ENCODE measurements around the gene PRR33. TPM values are rescaled to one million over a fixed set of nuclear protein-coding genes. Genes with fewer than 3 reads are reported as not detected.

PRR33 gene
- total and polyA plus RNA-seq, 2 experiments from 2014 or later = 0.29 TPM; not detected in 1

GRCh38 chr11:1928470-1928890 is 36.8 kb upstream of the PRR33 start:
- Histone ChIP-seq H3K36me3 (replicated peaks; ENCODE audit: insufficient read depth, low read depth) (no peaks in the 10 kb centered on the region), H3K79me2 (no peaks in the 10 kb centered on the region), H4K20me1 (ENCODE audit: insufficient read depth, poor library complexity, severe bottlenecking) (no peaks in the 10 kb centered on the region), H3K4me2 (no peak overlapping the region), H3K27ac (peak overlapping the region; percentile 92), H3K9me3 (ENCODE audit: low read depth) (no peaks in the 10 kb centered on the region), H3K27me3 (no peaks in the 10 kb centered on the region), H3K4me3 (no peak overlapping the region), H3K9me2 (replicated peaks; ENCODE audit: insufficient read depth) (no peaks in the 10 kb centered on the region), H3K4me1 (ENCODE audit: insufficient read depth) (peaks cover 46% of the 10 kb centered on the region), H2AFZ (no peak overlapping the region)
- no peak for DNase-seq (ENCODE audit: low spot score)
- TF ChIP-seq EZH2phosphoT487 (IDR thresholded peaks at IDR 0.05; ENCODE audit: low read depth, severe bottlenecking, unreplicated experiment) = no peak
- no peak for TF ChIP-seq EZH2 (IDR thresholded peaks at IDR 0.05; ENCODE audit: borderline replicate concordance)
- TF ChIP-seq CTCF (IDR thresholded peaks at IDR 0.05; ENCODE audit: poor library complexity) = no peak
- WGBS (ENCODE audit: low lambda C conversion rate, missing lambda C conversion rate) = 82% methylated on average over 10 of the region's 13 CpGs

- Histone ChIP-seq H3K36me3 (replicated peaks; ENCODE audit: insufficient read depth, low read depth) (no peaks in the 10 kb centered on the region), H3K4me2 (peak overlapping the region; percentile 54), H3K9me3 (ENCODE audit: low read depth) (no peaks in the 10 kb centered on the region), H3K27me3 (no peaks in the 10 kb centered on the region), H3K27ac (peak overlapping the region; percentile 92), H3K4me3 (no peak overlapping the region), H3K9me2 (replicated peaks; ENCODE audit: insufficient read depth) (no peaks in the 10 kb centered on the region), H4K20me1 (ENCODE audit: insufficient read depth, poor library complexity, severe bottlenecking) (no peaks in the 10 kb centered on the region), H3K79me2 (no peaks in the 10 kb centered on the region), H3K4me1 (ENCODE audit: insufficient read depth) (peaks cover 46% of the 10 kb centered on the region), H2AFZ (no peak overlapping the region)
- no peak for DNase-seq (ENCODE audit: low spot score)
- TF ChIP-seq CTCF (IDR thresholded peaks at IDR 0.05; ENCODE audit: poor library complexity) = no peak
- no peak for TF ChIP-seq EZH2phosphoT487 (IDR thresholded peaks at IDR 0.05; ENCODE audit: low read depth, severe bottlenecking, unreplicated experiment)
- TF ChIP-seq EZH2 (IDR thresholded peaks at IDR 0.05; ENCODE audit: borderline replicate concordance) = no peak
- 94% methylated on average over 20 of the region's 20 CpGs for WGBS (ENCODE audit: low lambda C conversion rate, missing lambda C conversion rate)
Measured at GRCh38 chr11:1927848-1928469, 36.3 kb upstream of the PRR33 start.

- no peaks in the 10 kb centered on the region for H3K9me3 ChIP-seq (ENCODE audit: low read depth)
- no peaks in the 10 kb centered on the region for H4K20me1 ChIP-seq (ENCODE audit: insufficient read depth, poor library complexity, severe bottlenecking)
- H3K27ac ChIP-seq = peak overlapping the region; percentile 92
- DNase-seq (ENCODE audit: low spot score) = peak; percentile 72
- no peaks in the 10 kb centered on the region for H3K9me2 ChIP-seq (replicated peaks; ENCODE audit: insufficient read depth)
- H3K4me1 ChIP-seq (ENCODE audit: insufficient read depth) = peaks cover 46% of the 10 kb centered on the region
- TF ChIP-seq EZH2 (IDR thresholded peaks at IDR 0.05; ENCODE audit: borderline replicate concordance) = no peak
- TF ChIP-seq CTCF (IDR thresholded peaks at IDR 0.05; ENCODE audit: poor library complexity) = no peak
- TF ChIP-seq EZH2phosphoT487 (IDR thresholded peaks at IDR 0.05; ENCODE audit: low read depth, severe bottlenecking, unreplicated experiment) = no peak
- peak overlapping the region; percentile 31 for H2AFZ ChIP-seq
- H3K4me2 ChIP-seq = peak overlapping the region; percentile 54
- WGBS (ENCODE audit: low lambda C conversion rate, missing lambda C conversion rate) = 65% methylated on average over 16 of the region's 28 CpGs
- no peaks in the 10 kb centered on the region for H3K79me2 ChIP-seq
- no peaks in the 10 kb centered on the region for H3K27me3 ChIP-seq
- H3K36me3 ChIP-seq (replicated peaks; ENCODE audit: insufficient read depth, low read depth) = no peaks in the 10 kb centered on the region
- H3K4me3 ChIP-seq = no peak overlapping the region
Measured at GRCh38 chr11:1927026-1927847, 35.5 kb upstream of the PRR33 start.

All from hepatocyte (in vitro differentiated cells).